HG03520 (cell line): ENCODE measurements around the gene BNIP2.
"Not testable (repeated sequence)": the region's sequence is repeated elsewhere in the genome, so short reads cannot be mapped to it uniquely, and the experiment has no call there.

Source experiments
- ATAC-seq: cut with Tn5 transposase; IDR thresholded peaks from one replicate; pipeline ENCODE4 v1.9.1; 2021; ENCODE audit warnings: mild to moderate bottlenecking, moderate library complexity; ENCODE audit not compliant: unreplicated experiment

The BNIP2 gene

GRCh38 chr15:59688782-59689625 lies at the start of gene BNIP2:
Gene BNIP2 (minus strand): TSS chr15:59689320. CDS start chr15:59682457, 6,863 bp downstream.
- ATAC-seq = peak; percentile 73

- no peak for ATAC-seq
Observed at GRCh38 chr15:59738676-59739075, 49.6 kb upstream of the BNIP2 start.

- ATAC-seq = no peak
Observed at GRCh38 chr15:59736181-59736580, 47.1 kb upstream of the BNIP2 start.

GRCh38 chr15:59725151-59725486 lies 36.0 kb upstream of the BNIP2 start:
- ATAC-seq = no peak

GRCh38 chr15:59723687-59724346 lies 34.7 kb upstream of the BNIP2 start:
- ATAC-seq = no peak

- no peak for ATAC-seq
Observed at GRCh38 chr15:59722476-59722875, 33.4 kb upstream of the BNIP2 start.

GRCh38 chr15:59722037-59722436 lies 32.9 kb upstream of the BNIP2 start:
- ATAC-seq = no peak

GRCh38 chr15:59721411-59721810 lies 32.3 kb upstream of the BNIP2 start:
- no peak for ATAC-seq

GRCh38 chr15:59713177-59713576 lies 24.1 kb upstream of the BNIP2 start:
- no peak for ATAC-seq

- no peak for ATAC-seq
Observed at GRCh38 chr15:59711451-59712243, 22.5 kb upstream of the BNIP2 start.

GRCh38 chr15:59707619-59708018 lies 18.5 kb upstream of the BNIP2 start:
- ATAC-seq = no peak

GRCh38 chr15:59703979-59704796 lies 15.1 kb upstream of the BNIP2 start:
- no peak for ATAC-seq

- no peak for ATAC-seq
Observed at GRCh38 chr15:59702351-59702750, 13.2 kb upstream of the BNIP2 start.

- ATAC-seq = no peak
Observed at GRCh38 chr15:59701880-59702279, 12.8 kb upstream of the BNIP2 start.

- no peak for ATAC-seq
Observed at GRCh38 chr15:59699810-59700431, 10.8 kb upstream of the BNIP2 start.

GRCh38 chr15:59698065-59698464 lies 8.9 kb upstream of the BNIP2 start:
- ATAC-seq = not testable (repeated sequence)

GRCh38 chr15:59696332-59696731 lies 7.2 kb upstream of the BNIP2 start:
- no peak for ATAC-seq

- ATAC-seq = no peak
Observed at GRCh38 chr15:59694779-59695178, 5.7 kb upstream of the BNIP2 start.

GRCh38 chr15:59691194-59691805 lies 2.2 kb upstream of the BNIP2 start:
- ATAC-seq = no peak
